ENCODE measurements around the gene C8G.

Gene C8G

GRCh38 chr9:136972335-136972734 is 27.3 kb downstream of the C8G start:
- peaks cover 0 to 37% of the 10 kb centered on the region in 2 donors for H3K27me3 ChIP-seq
- H3K36me3 ChIP-seq: no peaks in the 10 kb centered on the region
- no peak for DNase-seq
- no peak overlapping the region for H3K27ac ChIP-seq
- peaks cover 0 to 9% (median 3%) of the 10 kb centered on the region in 4 donors for H3K4me1 ChIP-seq
- intact Hi-C loops (cut with DNase I; ENCODE audit: low total_unique reads): no loop called here
- no peak overlapping the region for H3K4me3 ChIP-seq
- no peak for TF ChIP-seq CTCF (IDR thresholded peaks at IDR 0.05)
- H3K9me3 ChIP-seq: no peaks in the 10 kb centered on the region

GRCh38 chr9:136972743-136973142 is 27.7 kb downstream of the C8G start:
- no peaks in the 10 kb centered on the region for H3K9me3 ChIP-seq
- peaks cover 0 to 12% (median 7%) of the 10 kb centered on the region in 4 donors for H3K4me1 ChIP-seq
- H3K27ac ChIP-seq: no peak overlapping the region
- intact Hi-C loops (cut with DNase I; ENCODE audit: low total_unique reads): no loop called here
- H3K4me3 ChIP-seq: no peak overlapping the region
- H3K36me3 ChIP-seq: no peaks in the 10 kb centered on the region
- TF ChIP-seq CTCF (IDR thresholded peaks at IDR 0.05): no peak
- peaks cover 0 to 40% of the 10 kb centered on the region in 2 donors for H3K27me3 ChIP-seq
- DNase-seq: no peak

- intact Hi-C loops (cut with DNase I; ENCODE audit: low total_unique reads): no loop called here
- DNase-seq: no peak
- Histone ChIP-seq H3K9me3 (no peaks in the 10 kb centered on the region), H3K4me3 (no peak overlapping the region), H3K4me1 (peaks cover 0 to 23% (median 15%) of the 10 kb centered on the region in 4 donors), H3K36me3 (no peaks in the 10 kb centered on the region), H3K27me3 (peaks cover 0 to 34% of the 10 kb centered on the region in 2 donors), H3K27ac (no peak overlapping the region)
- no peak for TF ChIP-seq CTCF (IDR thresholded peaks at IDR 0.05)
Observed at GRCh38 chr9:136973618-136974617, 28.9 kb downstream of the C8G start.

- H3K4me1 ChIP-seq: peaks cover 0 to 24% (median 15%) of the 10 kb centered on the region in 4 donors
- no peak for TF ChIP-seq CTCF (IDR thresholded peaks at IDR 0.05)
- H3K27me3 ChIP-seq: peaks cover 0 to 36% of the 10 kb centered on the region in 2 donors
- H3K4me3 ChIP-seq: no peak overlapping the region
- intact Hi-C loops (cut with DNase I; ENCODE audit: low total_unique reads): no loop called here
- H3K27ac ChIP-seq: no peak overlapping the region
- H3K36me3 ChIP-seq: no peaks in the 10 kb centered on the region
- H3K9me3 ChIP-seq: no peaks in the 10 kb centered on the region
- DNase-seq: no peak
Observed at GRCh38 chr9:136974817-136975535, 29.9 kb downstream of the C8G start.

GRCh38 chr9:136975644-136976043 is 30.6 kb downstream of the C8G start:
- Histone ChIP-seq H3K4me1 (peaks cover 0 to 24% (median 15%) of the 10 kb centered on the region in 4 donors), H3K27ac (no peak overlapping the region), H3K4me3 (no peak overlapping the region), H3K36me3 (no peaks in the 10 kb centered on the region), H3K27me3 (peaks cover 0 to 35% of the 10 kb centered on the region in 2 donors), H3K9me3 (no peaks in the 10 kb centered on the region)
- no peak for TF ChIP-seq CTCF (IDR thresholded peaks at IDR 0.05)
- intact Hi-C loops (cut with DNase I; ENCODE audit: low total_unique reads): no loop called here
- no peak for DNase-seq
